ENCODE data around the gene USP22. TPM values are rescaled to one million over a fixed set of nuclear protein-coding genes. Genes with fewer than 3 reads are reported as not detected.
A peak's percentile ranks its signal among the peaks of the same experiment; 100 is the strongest.

Gene USP22
- total and polyA plus RNA-seq, 2 of the 13 experiments (the other 11 are each of a cell fraction or from before 2014, with no cell fraction given), result 98.0 to 130 TPM

GRCh38 chr17:21041741-21042457 is 912 bp downstream of the USP22 start:
- TSS peak; percentile 60 for BruUV-seq (replicated peaks)
- DNase-seq (ENCODE audit: low spot score) (peak; percentile 71), FAIRE-seq (no peak), ATAC-seq (peak; percentile 26)
- ChIA-PET POLR2A (interaction anchor here (0.6 to 2.2 kb wide), 6 partner anchors 9 to 245 kb away, joined by 3 to 21 read pairs (median 4); no protein-coding TSS in a partner anchor), CTCF (ENCODE audit: low intra/inter-chr PET ratio, low total read pairs) (no interaction called here)
- Histone ChIP-seq H3K27me3 (ENCODE audit: control insufficient read depth in 1 of 2, insufficient read depth in 2 of 2, low read length in 2 of 2) (no peaks in the 10 kb centered on the region; a peak in 1 of 5 replicates), H3K36me3 (replicated peaks in 1 of 2; ENCODE audit: control insufficient read depth in 1 of 2, insufficient read depth in 2 of 2, low read length in 2 of 2) (peaks cover 0 to 12% of the 10 kb centered on the region in 2 experiments; a peak in 2 of 5 replicates), H4K20me1 (ENCODE audit: insufficient read depth, low read length) (peaks cover 51% of the 10 kb centered on the region), H3K4me1 (ENCODE audit: insufficient read depth, low read length) (peaks cover 46% of the 10 kb centered on the region), H3K9me3 (ENCODE audit: low read length) (no peaks in the 10 kb centered on the region), H3K4me2 (ENCODE audit: low read depth, low read length) (peak overlapping the region; percentile 79), H3K27ac (ENCODE audit: extremely low read length, insufficient read depth, low read length) (peak overlapping the region; percentile 97), H2AFZ (ENCODE audit: low read length) (no peak overlapping the region), H3K4me3 (replicated peaks in 1 of 3; ENCODE audit: insufficient read depth in 1 of 3, low read depth in 2 of 3, low read length in 3 of 3) (peak overlapping the region; percentile 82 to 100 (median 95)), H3K79me2 (ENCODE audit: insufficient read depth, low read length) (peaks cover 52% of the 10 kb centered on the region), H3K9ac (ENCODE audit: insufficient read depth, low read depth, low read length) (peak overlapping the region; percentile 100)
- intact Hi-C loops (cut with micrococcal nuclease; ENCODE audit: unreplicated experiment) (loop anchor here (2.0 to 10.0 kb wide), 2 partner anchors 85 to 243 kb away; partner anchors contain the start of genes DHRS7B and MAP2K3), in situ Hi-C loops (cut with HindIII; ENCODE audit: extremely low pct_ligation_motif_present, low pct_unique_long_range_greater_than_20kb) (no loop called here)
- WGBS (ENCODE audit: low lambda C conversion rate), result 2% methylated on average over 42 of the region's 47 CpGs
- TF ChIP-seq PATZ1 (CRISPR knock-in tag; IDR thresholded peaks at IDR 0.05), result peak; percentile 98
- TF ChIP-seq GABPB1 (CRISPR knock-in tag; IDR thresholded peaks at IDR 0.05), result peak; percentile 90
- TF ChIP-seq ZNF687 (CRISPR knock-in tag; IDR thresholded peaks at IDR 0.05), result peak; percentile 50
- 0 out of 2 replicates have a peak, but pooled peaks have one; percentile 23 for TF ChIP-seq ETS1 (CRISPR knock-in tag; IDR thresholded peaks at IDR 0.05)
- TF ChIP-seq KLF15 (CRISPR knock-in tag; IDR thresholded peaks at IDR 0.05; ENCODE audit: borderline replicate concordance), result no peak
- peak; percentile 30 for TF ChIP-seq ZNF18 (CRISPR knock-in tag; IDR thresholded peaks at IDR 0.05; ENCODE audit: insufficient replicate concordance)
- TF ChIP-seq THAP11 (CRISPR knock-in tag; IDR thresholded peaks at IDR 0.05), result peak; percentile 64
- peak; percentile 84 for TF ChIP-seq ETV5 (CRISPR knock-in tag; IDR thresholded peaks at IDR 0.05; ENCODE audit: borderline replicate concordance)
- TF ChIP-seq SAP130 (CRISPR knock-in tag; IDR thresholded peaks at IDR 0.05; ENCODE audit: low read depth), result peak; percentile 83
- TF ChIP-seq NR2C2 (CRISPR knock-in tag; IDR thresholded peaks at IDR 0.05; ENCODE audit: borderline replicate concordance), result peak; percentile 95
- 0 out of 2 replicates have a peak, but pooled peaks have one; percentile 30 for TF ChIP-seq ZNF331 (CRISPR knock-in tag; IDR thresholded peaks at IDR 0.05)
